CD4-positive, alpha-beta T cell treated with Interleukin-4 for 1 hour (primary cell): ENCODE results near the gene PPP1R37.

ENCODE experiments used
- DNase-seq, 2 donors: peaks; one replicate each; pipeline ENCODE4 v3.0.0-alpha.2; 2020 to 2022

Gene PPP1R37

GRCh38 chr19:45175515-45176345 lies 82.8 kb downstream of the PPP1R37 start:
- DNase-seq = no peak

GRCh38 chr19:45177817-45178261 lies 84.9 kb downstream of the PPP1R37 start, which contains the start of gene TRAPPC6A:
TRAPPC6A (minus strand) TSS chr19:45178237; CDS start chr19:45178218, 19 bp downstream.
- no peak for DNase-seq

DNA sequence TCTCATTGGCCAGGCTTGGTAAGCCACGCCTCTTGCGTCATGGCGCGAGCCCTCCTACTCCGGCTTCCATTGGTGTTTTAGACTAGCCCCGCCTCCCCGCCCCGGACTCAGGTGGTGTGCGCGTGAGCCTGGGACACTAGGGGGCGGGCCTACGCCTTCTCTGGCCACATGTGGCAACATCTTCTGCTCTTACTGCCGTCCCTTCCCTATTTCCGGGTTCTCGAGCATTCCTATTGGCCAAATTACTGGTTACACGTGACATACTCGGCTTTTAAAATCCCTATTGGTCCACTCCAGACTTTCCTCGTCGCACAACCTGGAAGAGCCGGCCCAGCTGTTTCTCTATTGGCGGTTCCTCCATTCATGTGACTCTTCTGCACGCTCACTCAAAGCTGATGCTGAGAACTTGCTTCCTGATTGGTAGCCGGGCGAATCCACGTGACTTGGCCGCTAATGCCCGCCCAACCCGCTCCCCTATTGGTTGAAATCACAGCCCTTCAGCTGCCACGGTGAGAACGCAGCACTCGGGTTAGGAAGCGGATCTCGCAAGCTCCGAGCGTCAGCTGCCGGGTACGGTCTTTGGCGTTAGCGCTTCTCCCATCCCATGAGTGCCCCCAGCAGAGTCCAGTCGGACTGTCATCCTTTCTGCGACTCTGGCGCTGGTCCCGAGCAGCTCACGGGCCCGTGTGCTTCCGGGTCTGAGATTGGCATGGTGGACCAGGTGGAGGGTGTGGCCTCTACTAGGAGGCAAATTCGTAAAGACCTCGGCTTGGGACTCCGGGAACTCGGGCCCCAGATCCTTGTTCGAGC lies 85.5 kb downstream of the PPP1R37 start, which contains the start of gene BLOC1S3:
Gene BLOC1S3 (plus strand): TSS at position 523 of the 810 bp plus-strand sequence. CDS start 513 bp downstream, outside the sequence.
- peak; percentile 100 for DNase-seq

DNA sequence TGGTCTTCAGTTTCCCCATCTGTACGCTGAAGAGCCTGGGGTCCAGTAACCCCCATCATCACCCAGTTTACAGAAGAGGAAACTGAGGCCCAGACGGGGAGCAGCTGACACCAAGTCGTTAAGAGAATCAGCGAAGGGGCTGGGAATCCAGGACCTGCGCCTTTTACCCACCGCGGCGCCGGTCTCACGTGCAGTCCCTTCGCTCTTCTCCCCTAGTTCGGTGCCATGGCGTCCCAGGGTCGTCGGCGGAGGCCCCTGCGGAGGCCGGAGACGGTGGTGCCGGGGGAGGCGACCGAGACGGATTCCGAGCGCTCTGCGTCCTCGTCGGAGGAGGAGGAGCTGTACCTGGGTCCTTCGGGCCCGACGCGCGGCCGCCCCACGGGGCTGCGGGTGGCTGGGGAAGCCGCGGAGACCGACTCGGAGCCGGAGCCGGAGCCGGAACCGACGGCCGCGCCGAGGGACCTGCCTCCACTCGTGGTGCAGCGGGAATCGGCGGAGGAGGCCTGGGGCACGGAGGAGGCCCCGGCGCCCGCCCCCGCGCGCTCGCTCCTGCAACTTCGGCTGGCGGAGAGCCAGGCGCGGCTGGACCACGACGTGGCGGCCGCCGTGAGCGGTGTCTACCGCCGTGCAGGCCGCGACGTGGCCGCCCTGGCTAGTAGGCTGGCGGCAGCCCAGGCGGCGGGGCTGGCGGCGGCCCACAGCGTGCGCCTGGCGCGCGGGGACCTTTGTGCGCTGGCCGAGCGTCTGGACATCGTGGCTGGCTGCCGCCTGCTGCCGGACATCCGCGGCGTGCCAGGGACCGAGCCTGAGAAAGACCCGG lies 86.3 kb downstream of the PPP1R37 start:
- peak; percentile 14 to 32 for DNase-seq

DNA sequence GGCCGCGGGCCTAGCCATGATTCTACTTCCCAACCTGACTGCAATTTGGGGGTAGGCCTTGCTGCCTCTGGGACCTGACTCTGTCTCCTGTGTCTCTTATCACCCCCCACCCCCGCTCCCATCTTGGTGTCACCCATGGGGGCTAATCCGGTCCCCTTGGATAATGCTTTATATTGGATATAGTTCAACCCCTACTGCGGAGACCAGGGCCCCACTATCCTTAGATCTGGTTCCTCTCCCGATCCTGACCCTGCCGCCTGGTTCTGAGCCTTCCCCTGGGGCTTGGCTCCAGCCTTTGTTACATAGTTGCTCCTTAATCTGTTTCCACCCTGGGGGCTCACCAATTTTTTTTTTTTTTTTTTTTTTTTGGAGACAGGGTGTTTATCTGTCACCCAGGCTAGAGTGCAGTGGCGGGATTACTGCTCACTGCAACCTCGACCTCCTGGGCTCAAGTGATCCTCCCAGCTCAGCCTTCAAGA lies 87.0 kb downstream of the PPP1R37 start:
- no peak for DNase-seq

- no peak for DNase-seq
These were observed 88.0 kb downstream of the PPP1R37 start for GRCh38 chr19:45180936-45181335.

DNA sequence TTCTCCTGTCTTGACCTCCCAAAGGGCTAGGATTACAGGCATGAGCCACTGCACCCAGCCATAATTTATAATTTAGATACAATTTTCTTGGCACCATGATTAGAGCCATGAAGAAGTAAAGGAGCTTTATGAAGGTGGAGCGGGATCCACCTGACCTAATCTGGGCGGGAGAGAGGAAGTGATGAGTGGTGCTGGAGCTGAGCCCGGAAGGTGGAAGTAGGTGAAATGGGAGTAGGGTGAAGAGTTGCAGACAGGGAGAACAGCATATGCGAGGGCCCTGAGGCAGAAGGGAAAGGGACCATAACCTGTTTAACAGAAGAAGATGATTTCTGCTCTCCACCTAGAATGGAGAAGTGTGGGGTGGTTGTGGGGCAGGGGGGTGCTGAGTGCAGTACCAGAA lies 89.8 kb downstream of the PPP1R37 start:
- DNase-seq = no peak

GRCh38 chr19:45184115-45184514 lies 91.1 kb downstream of the PPP1R37 start:
- no peak for DNase-seq

- no peak for DNase-seq
These were observed 93.7 kb downstream of the PPP1R37 start for GRCh38 chr19:45186509-45187334.

DNA sequence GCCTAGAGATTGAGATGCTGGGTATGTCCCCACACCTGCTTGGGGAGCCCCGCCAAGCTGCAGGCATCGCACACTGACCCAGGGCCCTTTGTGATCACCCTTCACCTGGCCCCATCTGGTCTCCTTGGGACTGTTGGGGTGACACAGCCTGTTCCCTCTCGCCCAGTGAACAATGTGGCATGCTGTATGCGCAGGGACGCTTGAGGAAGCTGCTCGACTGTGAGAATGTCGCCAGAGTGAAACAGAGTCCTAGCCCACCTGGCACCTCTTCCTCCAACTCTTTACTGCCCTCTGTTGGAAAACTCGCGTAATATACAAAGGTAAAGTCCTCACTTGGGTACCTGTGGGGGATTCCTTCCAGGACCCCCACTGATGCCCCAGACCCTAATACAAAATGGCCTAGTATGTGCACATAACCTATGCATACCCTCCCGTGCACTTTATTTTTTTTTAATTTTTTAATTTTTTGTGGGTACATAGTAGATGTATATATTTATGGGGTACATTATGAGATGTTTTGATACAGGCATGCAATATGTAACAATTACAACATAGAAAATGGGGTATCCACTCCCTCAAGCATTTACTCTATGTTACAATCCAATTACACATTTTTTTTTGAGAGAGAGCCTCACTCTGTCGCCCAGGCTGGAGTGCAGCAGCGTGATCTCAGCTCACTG lies 94.6 kb downstream of the PPP1R37 start:
- peak; percentile 39 to 68 for DNase-seq

DNA sequence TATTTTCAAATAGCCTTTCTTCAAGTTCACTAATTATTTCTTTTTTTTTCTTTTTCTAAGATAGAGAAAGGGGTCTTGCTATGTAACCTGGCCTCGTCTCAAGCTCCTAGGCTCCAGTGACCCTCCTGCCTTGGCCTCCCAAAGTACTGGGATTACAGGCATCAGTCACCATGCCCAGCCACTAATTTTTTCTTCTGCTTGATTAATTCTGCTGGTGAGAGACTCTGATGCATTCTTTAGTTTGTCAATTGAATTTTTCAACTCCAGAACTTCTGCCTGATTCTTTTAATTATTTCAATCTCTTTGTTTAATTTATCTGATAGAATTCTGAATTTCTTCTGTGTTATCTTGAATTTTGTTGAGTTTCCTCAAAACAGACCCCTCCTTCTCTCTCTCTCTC lies 97.0 kb downstream of the PPP1R37 start:
- DNase-seq = no peak

DNA sequence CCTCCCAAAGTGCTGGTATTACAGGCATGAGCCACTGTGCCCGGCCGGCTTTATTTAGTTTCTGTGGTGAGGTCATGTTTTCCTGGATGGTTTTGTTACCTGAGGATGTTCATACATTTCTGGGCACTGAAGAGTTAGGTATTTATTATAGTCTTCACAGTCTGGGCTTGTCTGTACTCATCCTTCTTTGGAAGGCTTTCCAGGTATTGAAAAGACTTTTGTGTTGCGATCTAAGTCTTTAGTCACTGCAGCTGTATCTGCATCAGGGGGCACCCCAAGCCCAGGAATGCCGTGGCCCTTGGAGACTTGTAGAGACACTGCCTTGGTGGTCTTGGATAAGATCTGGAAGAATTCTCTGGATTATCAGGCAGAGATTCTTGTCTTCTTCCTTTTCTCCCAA lies 98.4 kb downstream of the PPP1R37 start:
- DNase-seq = no peak

GRCh38 chr19:45195764-45196163 lies 102.8 kb downstream of the PPP1R37 start:
- no peak for DNase-seq
